ENCODE measurements around the gene RTTN.

The RTTN gene

DNA sequence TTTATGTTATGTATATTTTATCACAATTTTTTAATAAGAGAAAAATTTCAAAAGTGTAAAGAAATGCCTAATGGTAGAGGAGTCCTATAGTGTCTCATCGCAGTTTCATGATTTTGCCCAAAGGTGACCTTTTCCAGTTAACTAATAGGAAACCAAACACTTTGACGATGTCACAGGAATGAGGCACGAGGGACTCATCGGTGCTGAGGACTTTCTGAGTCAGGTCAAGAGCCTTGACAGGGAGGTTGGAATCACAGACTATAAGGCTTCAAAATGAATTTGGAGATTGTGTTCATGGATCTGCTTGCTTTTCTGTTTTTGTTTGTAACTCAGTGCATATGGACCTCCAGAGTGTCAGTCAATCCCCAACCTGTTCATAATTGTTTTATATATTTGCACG is 15.1 kb upstream of the RTTN start:
- no peak overlapping the region for H3K9ac ChIP-seq (ENCODE audit: low read length)
- H4K20me1 ChIP-seq (ENCODE audit: low read depth, low read length) = no peaks in the 10 kb centered on the region
- H3K36me3 ChIP-seq (ENCODE audit: low read length) = no peaks in the 10 kb centered on the region
- no peak overlapping the region for H3K4me3 ChIP-seq (ENCODE audit: insufficient read depth, low read length, poor library complexity, severe bottlenecking)
- H3K27me3 ChIP-seq (ENCODE audit: low read length) = no peaks in the 10 kb centered on the region
- TF ChIP-seq, protein P1, sequence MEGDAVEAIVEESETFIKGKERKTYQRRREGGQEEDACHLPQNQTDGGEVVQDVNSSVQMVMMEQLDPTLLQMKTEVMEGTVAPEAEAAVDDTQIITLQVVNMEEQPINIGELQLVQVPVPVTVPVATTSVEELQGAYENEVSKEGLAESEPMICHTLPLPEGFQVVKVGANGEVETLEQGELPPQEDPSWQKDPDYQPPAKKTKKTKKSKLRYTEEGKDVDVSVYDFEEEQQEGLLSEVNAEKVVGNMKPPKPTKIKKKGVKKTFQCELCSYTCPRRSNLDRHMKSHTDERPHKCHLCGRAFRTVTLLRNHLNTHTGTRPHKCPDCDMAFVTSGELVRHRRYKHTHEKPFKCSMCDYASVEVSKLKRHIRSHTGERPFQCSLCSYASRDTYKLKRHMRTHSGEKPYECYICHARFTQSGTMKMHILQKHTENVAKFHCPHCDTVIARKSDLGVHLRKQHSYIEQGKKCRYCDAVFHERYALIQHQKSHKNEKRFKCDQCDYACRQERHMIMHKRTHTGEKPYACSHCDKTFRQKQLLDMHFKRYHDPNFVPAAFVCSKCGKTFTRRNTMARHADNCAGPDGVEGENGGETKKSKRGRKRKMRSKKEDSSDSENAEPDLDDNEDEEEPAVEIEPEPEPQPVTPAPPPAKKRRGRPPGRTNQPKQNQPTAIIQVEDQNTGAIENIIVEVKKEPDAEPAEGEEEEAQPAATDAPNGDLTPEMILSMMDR (IDR thresholded peaks at IDR 0.05; ENCODE audit: insufficient read depth, low read length, poor library complexity, severe bottlenecking) = no peak
- no peak for TF ChIP-seq EZH2phosphoT487 (conservative IDR thresholded peaks at IDR 0.05; ENCODE audit: low read length)
- no peak overlapping the region for H3K27ac ChIP-seq (ENCODE audit: low read depth, low read length)
- no peaks in the 10 kb centered on the region for H3F3A ChIP-seq (ENCODE audit: insufficient read depth)
- no peak overlapping the region for H3K4me2 ChIP-seq (ENCODE audit: low read depth, low read length, poor library complexity, severe bottlenecking)
- H2AFZ ChIP-seq (ENCODE audit: low read depth, low read length, severe bottlenecking) = no peak overlapping the region
- H3K9me3 ChIP-seq (ENCODE audit: insufficient read depth, low read length) = no peaks in the 10 kb centered on the region
- H3K79me2 ChIP-seq (ENCODE audit: insufficient read depth, low read length) = no peaks in the 10 kb centered on the region
- H3K9me2 ChIP-seq (replicated peaks; ENCODE audit: insufficient read depth, low read length) = no peaks in the 10 kb centered on the region; the same call in 1 of the 2 replicates

DNA sequence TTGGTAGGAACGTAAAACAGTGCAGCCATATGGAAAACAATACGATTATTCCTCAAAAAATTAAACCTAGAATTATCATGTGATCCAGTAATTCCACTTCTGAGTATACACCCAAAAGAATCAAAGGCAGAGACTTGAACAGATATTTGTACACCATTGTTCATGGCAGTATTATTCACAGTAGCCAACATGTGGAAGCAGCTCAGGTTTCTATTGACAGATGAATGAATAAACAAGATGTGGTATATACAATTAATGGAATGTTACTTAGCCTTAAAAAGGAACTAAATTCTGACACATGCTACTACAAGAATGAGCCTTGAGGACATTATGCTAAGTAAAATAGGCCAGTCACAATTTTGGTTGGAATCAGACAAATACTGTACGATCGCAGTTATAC is 14.2 kb upstream of the RTTN start:
- H3K36me3 ChIP-seq (ENCODE audit: low read length) = no peaks in the 10 kb centered on the region
- H2AFZ ChIP-seq (ENCODE audit: low read depth, low read length, severe bottlenecking) = no peak overlapping the region
- no peak overlapping the region for H3K9ac ChIP-seq (ENCODE audit: low read length)
- no peak overlapping the region for H3K27ac ChIP-seq (ENCODE audit: low read depth, low read length)
- H3K4me2 ChIP-seq (ENCODE audit: low read depth, low read length, poor library complexity, severe bottlenecking) = no peak overlapping the region
- no peaks in the 10 kb centered on the region; the same call in 1 of the 2 replicates for H3K9me2 ChIP-seq (replicated peaks; ENCODE audit: insufficient read depth, low read length)
- no peaks in the 10 kb centered on the region for H3F3A ChIP-seq (ENCODE audit: insufficient read depth)
- H4K20me1 ChIP-seq (ENCODE audit: low read depth, low read length) = no peaks in the 10 kb centered on the region
- no peak overlapping the region for H3K4me3 ChIP-seq (ENCODE audit: insufficient read depth, low read length, poor library complexity, severe bottlenecking)
- H3K79me2 ChIP-seq (ENCODE audit: insufficient read depth, low read length) = no peaks in the 10 kb centered on the region
- no peaks in the 10 kb centered on the region for H3K9me3 ChIP-seq (ENCODE audit: insufficient read depth, low read length)
- TF ChIP-seq EZH2phosphoT487 (conservative IDR thresholded peaks at IDR 0.05; ENCODE audit: low read length) = no peak
- TF ChIP-seq, protein P1 (IDR thresholded peaks at IDR 0.05; ENCODE audit: insufficient read depth, low read length, poor library complexity, severe bottlenecking) = no peak
- H3K27me3 ChIP-seq (ENCODE audit: low read length) = no peaks in the 10 kb centered on the region

DNA sequence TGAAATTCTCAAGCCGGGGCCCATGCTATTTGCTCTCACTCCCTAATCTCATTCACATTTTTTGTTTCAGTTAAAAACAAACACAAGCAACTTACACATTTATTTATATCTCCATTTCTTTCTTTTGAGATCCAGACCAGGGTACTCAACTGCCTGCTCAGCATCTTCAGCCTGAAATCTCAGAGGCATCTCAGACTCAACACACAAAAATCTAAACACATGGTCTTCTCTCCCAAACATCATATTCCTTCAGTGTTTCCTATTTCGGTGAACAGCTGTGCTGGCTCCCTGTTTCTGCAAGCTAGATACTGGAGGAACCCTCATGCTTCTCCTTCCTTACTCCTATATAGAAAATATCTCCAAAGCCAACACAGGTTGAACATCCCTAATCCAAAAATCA is 11.3 kb upstream of the RTTN start:
- H3K27me3 ChIP-seq (ENCODE audit: low read length) = no peaks in the 10 kb centered on the region
- H2AFZ ChIP-seq (ENCODE audit: low read depth, low read length, severe bottlenecking) = no peak overlapping the region
- H3K27ac ChIP-seq (ENCODE audit: low read depth, low read length) = no peak overlapping the region

More for the DNA sequence above, 11.3 kb upstream of the RTTN start:
- Histone ChIP-seq H3K9me3 (ENCODE audit: insufficient read depth, low read length) (no peaks in the 10 kb centered on the region), H4K20me1 (ENCODE audit: low read depth, low read length) (no peaks in the 10 kb centered on the region), H3K36me3 (ENCODE audit: low read length) (no peaks in the 10 kb centered on the region), H3K4me3 (ENCODE audit: insufficient read depth, low read length, poor library complexity, severe bottlenecking) (no peak overlapping the region), H3K9me2 (replicated peaks; ENCODE audit: insufficient read depth, low read length) (no peaks in the 10 kb centered on the region; the same call in 1 of the 2 replicates), H3K9ac (ENCODE audit: low read length) (no peak overlapping the region), H3F3A (ENCODE audit: insufficient read depth) (no peaks in the 10 kb centered on the region), H3K4me2 (ENCODE audit: low read depth, low read length, poor library complexity, severe bottlenecking) (no peak overlapping the region), H3K79me2 (ENCODE audit: insufficient read depth, low read length) (no peaks in the 10 kb centered on the region)
- no peak for TF ChIP-seq EZH2phosphoT487 (conservative IDR thresholded peaks at IDR 0.05; ENCODE audit: low read length)
- TF ChIP-seq, protein P1 (IDR thresholded peaks at IDR 0.05; ENCODE audit: insufficient read depth, low read length, poor library complexity, severe bottlenecking) = no peak

Measured in SU-DHL-6 (cell line).